NCI-H446 (cell line): ENCODE measurements around the gene GGPS1.
"Not testable (repeated sequence)": the region's sequence is repeated elsewhere in the genome, so short reads cannot be mapped to it uniquely, and the experiment has no call there.

ENCODE experiments used
- DNase-seq, 2 experiments: peaks; one replicate each; lab custom pipeline; 2025; lab: John Stamatoyannopoulos, UW

Gene GGPS1

GRCh38 chr1:235304549-235305451, 23.6 kb upstream of the GGPS1 start:
- DNase-seq = no peak

DNA sequence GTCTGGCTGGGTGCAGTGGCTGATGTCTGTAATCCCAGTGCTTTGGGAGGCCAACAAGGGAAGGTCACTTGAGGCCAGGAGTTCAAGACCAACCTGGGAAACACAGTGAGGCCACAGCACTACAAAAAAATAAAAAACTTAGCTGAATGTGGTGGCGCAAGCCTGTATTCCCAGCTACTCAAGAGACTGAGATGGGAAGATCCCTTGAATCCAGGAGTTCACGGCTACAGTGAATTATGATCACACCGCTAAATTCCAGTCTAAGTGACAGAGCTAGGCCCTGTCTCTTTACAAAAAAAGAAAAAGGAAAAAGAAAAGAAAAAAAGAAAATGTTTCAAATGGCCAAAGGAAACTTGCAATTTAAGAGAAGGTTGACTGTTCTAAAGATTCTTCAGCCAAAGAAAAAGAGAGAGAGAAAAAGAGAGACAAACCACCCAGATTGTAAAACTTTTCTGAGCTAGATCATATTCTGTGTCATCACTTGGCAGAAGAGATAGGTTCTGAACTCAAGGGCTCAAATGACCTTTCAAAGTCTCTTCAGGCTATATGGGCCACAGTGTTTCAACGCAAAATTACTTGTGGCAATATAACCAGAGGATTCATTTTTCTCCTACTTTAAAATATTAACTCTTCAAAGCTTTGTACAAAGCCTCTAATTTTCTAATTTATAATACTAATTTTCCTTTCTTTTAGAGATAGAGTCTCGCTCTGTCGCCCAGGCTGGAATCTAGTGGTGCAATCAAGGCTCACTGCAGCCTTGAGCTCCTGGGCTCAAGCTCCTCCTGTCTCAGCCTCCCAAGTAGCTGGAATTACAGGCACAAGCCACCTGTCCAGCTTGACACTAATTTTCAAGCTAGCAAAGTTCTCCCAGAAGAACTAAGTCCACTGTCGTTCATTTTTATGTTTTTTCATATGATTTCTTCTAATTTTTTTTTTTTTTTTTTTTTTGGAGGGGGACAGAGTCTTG, 20.9 kb upstream of the GGPS1 start:
- no peak for DNase-seq

GRCh38 chr1:235309206-235309605, 19.2 kb upstream of the GGPS1 start:
- not testable (repeated sequence) for DNase-seq

DNA sequence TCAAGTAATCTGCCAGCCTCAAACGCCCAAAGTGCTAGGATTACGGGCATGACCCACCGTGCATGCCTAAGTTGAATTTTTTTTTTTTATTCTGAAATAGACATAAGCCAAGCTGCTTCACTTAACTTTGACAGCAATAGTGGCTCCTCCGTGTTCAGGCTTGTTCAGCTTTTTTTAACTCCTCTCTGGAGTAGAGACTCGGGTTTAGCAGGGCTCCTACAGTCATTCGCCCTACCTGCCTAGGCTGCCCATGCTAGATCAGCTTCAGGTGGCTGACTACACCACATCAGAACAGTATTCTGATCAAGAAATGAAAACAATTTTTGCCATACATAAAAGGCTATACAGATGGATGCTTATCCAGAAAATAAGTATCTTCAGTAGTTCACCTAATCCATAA, 15.1 kb upstream of the GGPS1 start:
- no peak for DNase-seq

GRCh38 chr1:235313931-235314678, 14.3 kb upstream of the GGPS1 start:
- DNase-seq = no peak

DNA sequence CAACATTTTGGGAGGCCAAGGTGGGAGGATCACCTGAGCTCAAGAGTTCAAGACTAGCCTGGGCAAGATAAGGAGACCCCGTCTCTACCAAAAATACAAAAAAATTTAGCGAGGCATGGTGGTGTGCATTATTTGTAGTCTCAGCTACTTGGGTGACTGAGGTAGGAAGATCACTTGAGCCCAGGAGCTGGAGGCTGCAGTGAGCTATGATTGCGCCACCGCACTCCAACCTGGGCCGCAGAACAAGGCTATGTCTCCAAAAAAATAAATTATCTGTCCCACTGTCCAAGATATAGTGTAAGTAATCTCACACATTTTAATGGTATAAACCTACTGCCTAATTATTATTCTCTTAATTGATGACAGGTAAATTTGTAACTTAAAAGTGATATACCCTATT, 13.2 kb upstream of the GGPS1 start:
- no peak for DNase-seq

DNA sequence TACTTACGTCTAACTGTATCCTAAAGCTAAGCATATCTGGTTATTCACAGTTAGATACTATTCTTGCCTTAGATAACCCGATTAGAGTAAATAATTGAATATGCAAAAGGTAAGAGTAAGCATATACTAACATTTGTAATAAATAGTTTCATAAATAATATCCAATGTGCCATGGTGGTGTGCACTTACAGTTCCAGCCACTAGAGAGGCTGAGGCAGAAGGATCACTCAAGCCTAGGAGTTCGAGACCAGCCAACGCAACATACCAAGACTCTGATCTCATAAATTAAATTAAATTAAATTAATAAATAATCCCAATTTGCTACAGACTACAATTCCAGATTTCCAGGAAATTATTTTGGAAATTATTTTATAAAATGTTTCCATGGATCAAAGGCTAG, 12.6 kb upstream of the GGPS1 start:
- no peak for DNase-seq

DNA sequence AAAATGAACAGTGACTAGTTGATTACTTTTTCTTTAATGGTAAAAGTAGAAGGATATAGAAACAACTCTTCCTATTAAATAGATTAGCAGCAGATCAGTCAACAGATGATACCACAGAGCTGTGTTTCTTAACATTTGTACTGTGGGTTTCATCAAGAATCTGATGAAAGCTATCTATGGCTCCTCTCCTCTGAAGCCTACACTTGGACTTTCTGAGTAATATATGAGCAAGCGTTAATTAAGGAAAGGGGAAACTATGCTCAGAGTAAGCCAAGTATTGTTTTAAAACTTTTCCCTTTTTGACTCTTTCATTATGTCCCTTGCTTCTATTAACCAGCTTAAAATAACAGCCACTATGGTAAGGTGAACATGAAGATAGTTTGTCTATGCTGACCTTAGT, 11.2 kb upstream of the GGPS1 start:
- no peak for DNase-seq

GRCh38 chr1:235319255-235319654, 9.1 kb upstream of the GGPS1 start:
- DNase-seq = no peak

GRCh38 chr1:235320521-235321179, 7.7 kb upstream of the GGPS1 start:
- no peak for DNase-seq

DNA sequence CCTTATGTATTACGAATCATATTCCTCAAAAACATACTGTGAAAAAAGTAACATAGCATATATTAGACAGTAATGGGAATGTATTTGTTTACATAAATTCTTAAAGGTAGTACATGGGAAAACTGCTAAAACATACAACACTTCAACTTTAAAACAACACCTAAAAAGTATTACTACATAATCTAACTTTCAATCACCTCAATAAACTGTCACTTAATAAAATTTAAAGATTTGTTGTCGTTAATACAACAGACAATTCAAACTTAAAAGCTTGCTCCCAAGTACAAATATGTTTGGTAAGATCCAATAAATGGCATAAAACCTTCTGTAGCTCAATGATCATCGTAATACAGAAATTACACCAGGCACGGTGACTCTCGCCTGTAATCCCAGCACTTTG, 4.1 kb upstream of the GGPS1 start:
- DNase-seq = no peak

DNA sequence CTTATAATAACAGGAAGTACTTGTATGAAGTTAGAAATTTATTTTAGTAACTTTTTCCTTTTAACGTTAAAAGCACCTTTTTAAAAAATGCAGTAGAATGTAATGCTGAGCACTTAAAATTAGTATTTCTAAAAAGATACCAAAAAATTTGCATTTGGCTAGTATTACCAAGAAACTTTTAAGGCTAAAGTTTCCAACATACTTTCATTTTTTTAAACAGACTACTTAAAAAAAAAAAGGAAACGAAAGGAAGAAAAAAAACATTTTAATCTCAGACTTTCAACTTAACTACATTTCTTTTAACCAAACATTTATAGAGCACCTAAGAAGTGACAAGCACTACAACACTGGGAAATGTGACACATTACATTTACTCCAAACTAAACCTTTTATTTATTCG, 3.2 kb upstream of the GGPS1 start:
- DNase-seq = no peak

DNA sequence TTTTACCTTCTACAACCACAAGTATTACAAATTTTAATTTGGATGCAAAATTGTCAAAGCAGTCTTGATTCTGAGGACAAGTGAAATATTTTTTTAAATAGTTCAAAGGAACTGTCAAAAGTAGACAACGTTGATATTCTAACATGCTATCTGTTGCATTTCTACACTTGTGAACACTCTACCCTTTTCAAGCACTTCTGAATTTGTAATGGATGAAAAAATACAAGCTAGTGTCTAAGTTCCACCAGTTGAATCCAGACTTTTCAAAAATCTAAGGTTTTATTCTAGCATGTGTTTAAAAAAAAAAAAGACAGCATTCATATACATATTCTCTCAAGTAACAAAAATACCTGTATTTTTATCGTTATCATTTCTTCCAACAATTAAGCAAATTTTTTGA, 2.5 kb upstream of the GGPS1 start:
- DNase-seq = no peak

DNA sequence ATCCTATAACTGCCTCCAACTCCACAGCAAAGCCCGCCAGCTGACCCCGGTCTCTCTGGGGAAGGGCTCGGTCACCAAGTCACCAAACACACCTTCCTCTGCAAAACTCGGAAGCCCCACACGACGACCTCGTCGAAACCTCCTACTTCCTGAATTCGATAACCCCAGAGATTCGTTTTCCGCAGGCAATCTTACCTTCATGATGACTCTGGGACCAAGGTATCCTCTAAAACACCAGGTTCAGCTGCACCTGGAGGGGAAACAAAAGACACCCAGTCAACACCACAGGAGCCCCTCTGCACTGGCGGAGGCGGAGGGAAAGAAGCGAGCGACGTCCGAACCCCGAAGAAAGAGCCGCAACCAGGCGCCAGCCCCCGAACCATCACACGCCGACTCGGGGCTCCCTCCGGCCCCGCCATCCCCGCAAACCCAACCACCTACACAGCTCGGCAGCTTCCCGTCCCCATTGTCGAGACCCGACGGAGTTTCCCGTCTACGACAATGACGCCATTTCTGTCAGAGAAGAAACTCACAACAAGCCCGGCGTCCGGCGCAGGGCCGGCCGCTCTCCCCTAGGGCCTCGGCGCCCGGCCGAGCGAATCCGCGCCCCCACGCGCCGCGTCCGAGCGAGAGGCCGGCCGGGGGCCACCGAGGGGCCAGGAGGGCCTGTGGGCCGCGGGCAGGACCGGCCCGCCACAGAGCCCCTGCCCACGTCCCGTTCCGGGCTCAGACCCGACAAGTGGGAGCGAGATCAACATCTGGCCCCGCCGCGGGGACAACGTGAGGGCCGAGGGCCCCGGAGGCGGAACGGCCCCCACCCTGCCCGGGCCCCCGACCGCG, 1.4 kb upstream of the GGPS1 start:
- peak in 1 of 2 experiments; percentile 37 for DNase-seq

DNA sequence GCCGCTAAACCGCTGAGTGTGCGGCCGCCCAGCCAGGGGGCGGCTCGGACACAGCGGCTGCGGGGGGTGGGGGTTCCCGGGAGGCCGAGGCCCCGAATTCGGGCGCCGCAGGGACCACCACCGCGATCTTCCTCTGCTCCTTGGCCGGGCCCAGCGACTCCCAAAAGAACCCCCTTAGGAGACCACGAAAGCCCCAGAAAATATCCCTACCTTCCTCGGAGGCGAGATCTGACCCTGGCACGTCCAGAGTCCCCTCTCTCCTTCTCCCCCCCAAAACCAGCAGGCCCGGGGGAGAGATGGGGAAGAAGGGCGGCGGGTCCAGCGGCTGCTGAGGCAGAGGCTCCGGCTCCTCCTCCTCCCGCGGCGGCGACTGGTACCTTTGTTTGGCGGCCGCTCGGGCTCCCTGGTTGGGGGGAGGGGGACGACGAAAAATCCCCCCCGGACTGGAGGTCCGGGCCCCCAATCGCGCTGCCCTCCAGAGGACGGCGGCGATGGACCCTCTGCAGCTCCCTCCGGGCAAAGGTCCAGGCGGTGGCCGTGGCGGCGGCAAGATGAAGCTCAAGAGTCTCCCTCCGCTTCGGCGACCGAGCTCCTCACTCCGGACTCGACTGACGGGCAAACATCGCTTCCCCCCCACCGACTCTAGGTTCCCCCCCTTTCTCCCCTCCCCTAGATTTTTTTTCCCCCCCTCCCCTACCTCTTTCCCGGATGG, 655 bp upstream of the GGPS1 start, which contains the start of gene ARID4B:
TSS of gene ARID4B (minus strand) at position 621 of the 712 bp plus-strand sequence. CDS start 1,260 bp downstream, outside the sequence.
- DNase-seq = no peak

DNA sequence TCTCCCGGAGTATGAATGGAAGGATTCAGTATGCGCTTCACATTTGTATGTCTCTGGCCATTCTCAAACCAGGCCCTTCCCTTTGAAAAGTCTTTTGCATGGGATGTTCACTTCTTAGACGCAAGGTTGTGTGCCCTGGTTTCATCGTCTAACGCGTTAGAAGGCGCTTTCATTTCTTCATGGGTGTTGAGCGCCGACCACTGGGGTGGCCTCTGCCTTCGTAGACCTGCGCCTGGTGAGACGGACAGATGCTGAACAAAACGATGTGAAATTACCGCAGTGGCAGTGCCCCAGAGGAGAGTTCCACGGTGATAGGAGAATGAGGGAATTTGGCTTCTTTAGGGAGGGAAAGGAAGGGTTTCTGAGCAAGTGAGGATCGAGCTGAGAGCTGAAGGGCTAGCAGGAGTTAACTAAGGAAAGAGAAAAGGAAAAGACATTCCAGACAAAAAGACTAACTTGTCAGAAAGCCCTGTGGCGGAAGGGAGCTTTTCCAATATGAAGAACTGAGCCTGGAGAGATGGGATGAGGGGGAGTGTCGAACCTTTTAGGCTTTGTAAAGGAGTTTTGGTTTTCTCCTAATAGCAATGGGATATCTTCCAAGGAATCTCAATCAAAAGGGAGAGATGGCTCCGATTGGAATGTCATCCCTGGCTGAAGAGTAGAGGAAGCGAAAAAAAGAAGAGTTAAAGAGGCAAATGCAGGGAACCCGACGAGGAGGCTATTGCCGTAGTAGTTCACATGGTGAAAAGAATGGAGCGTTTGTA, 951 bp downstream of the GGPS1 start:
- peak in 1 of 2 experiments; percentile 28 for DNase-seq

- no peak for DNase-seq
Measured at GRCh38 chr1:235330918-235331285, 2.5 kb downstream of the GGPS1 start.

- no peak for DNase-seq
Measured at GRCh38 chr1:235331401-235331800, 3.0 kb downstream of the GGPS1 start.

DNA sequence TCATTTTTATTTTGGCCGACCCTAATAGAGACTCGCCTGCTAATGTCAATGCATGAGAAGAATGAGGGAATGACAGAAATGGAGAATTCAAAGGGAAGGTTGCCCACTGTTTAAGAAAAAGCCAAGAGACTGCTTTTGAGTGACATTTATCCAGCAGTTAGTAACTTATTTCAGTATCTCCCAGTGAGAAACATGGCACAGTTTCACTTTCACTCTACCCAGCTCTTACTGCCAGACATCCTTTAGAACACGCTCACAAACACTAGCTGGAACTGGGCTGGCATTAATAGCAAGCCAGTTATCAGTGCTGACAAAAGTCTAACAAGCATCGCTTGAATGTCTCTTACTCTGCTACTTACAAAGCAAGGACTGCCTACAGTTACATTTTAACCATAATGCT, 8.5 kb downstream of the GGPS1 start:
- DNase-seq = no peak
